Measurements from ENCODE around the gene NPAS3.

The NPAS3 gene

DNA sequence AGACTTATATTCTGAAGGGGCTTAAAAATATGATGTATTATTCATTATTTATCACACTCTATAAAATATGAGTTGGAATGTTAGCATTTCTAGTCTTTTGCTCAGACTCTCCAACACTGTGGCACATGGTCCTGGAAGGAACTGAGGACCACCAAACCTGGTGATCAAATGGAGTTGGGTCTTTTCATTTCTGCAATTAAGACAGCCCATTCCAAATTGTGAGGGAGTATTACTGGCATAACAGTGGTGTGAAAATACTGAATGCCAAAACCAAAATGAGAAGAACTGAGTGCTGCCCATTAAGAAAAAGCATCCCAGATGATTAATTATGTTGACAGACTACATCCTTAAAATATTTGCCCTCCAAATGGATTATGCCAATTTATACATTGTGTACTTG is 90.8 kb downstream of the NPAS3 start:
- TF ChIP-seq CTCF (IDR thresholded peaks at IDR 0.05; ENCODE audit: low read depth, low read length, missing control alignments): no peak
- Histone ChIP-seq H3K36me3 (replicated peaks) (no peaks in the 10 kb centered on the region), H3K27ac (no peak overlapping the region), H3K27me3 (replicated peaks) (no peaks in the 10 kb centered on the region), H3K4me3 (ENCODE audit: low read depth, low read length) (no peak overlapping the region)
- in situ Hi-C loops (cut with HindIII; ENCODE audit: low pct_ligation_motif_present, low sequenced_read_pairs): no loop called here
- no peak for DNase-seq

GRCh38 chr14:33030386-33030785 is 91.7 kb downstream of the NPAS3 start:
- in situ Hi-C loops (cut with HindIII; ENCODE audit: low pct_ligation_motif_present, low sequenced_read_pairs): no loop called here
- H3K36me3 ChIP-seq (replicated peaks): no peaks in the 10 kb centered on the region
- DNase-seq: no peak
- no peak overlapping the region for H3K4me3 ChIP-seq (ENCODE audit: low read depth, low read length)
- H3K27ac ChIP-seq: no peak overlapping the region
- TF ChIP-seq CTCF (IDR thresholded peaks at IDR 0.05; ENCODE audit: low read depth, low read length, missing control alignments): no peak
- no peaks in the 10 kb centered on the region for H3K27me3 ChIP-seq (replicated peaks)

- no peak for DNase-seq
- H3K4me3 ChIP-seq (ENCODE audit: low read depth, low read length): no peak overlapping the region
- TF ChIP-seq CTCF (IDR thresholded peaks at IDR 0.05; ENCODE audit: low read depth, low read length, missing control alignments): no peak
- H3K36me3 ChIP-seq (replicated peaks): no peaks in the 10 kb centered on the region
- in situ Hi-C loops (cut with HindIII; ENCODE audit: low pct_ligation_motif_present, low sequenced_read_pairs): no loop called here
- H3K27me3 ChIP-seq (replicated peaks): no peaks in the 10 kb centered on the region
- no peak overlapping the region for H3K27ac ChIP-seq
Measured at GRCh38 chr14:33035416-33036194, 96.9 kb downstream of the NPAS3 start.

- in situ Hi-C loops (cut with HindIII; ENCODE audit: low pct_ligation_motif_present, low sequenced_read_pairs): no loop called here
- DNase-seq: no peak
- Histone ChIP-seq H3K36me3 (replicated peaks) (no peaks in the 10 kb centered on the region), H3K4me3 (ENCODE audit: low read depth, low read length) (no peak overlapping the region), H3K27me3 (replicated peaks) (no peaks in the 10 kb centered on the region), H3K27ac (no peak overlapping the region)
- TF ChIP-seq CTCF (IDR thresholded peaks at IDR 0.05; ENCODE audit: low read depth, low read length, missing control alignments): no peak
Measured at GRCh38 chr14:33039311-33039710, 100.6 kb downstream of the NPAS3 start.

GRCh38 chr14:33040372-33041140 is 101.9 kb downstream of the NPAS3 start:
- no peak for TF ChIP-seq CTCF (IDR thresholded peaks at IDR 0.05; ENCODE audit: low read depth, low read length, missing control alignments)
- in situ Hi-C loops (cut with HindIII; ENCODE audit: low pct_ligation_motif_present, low sequenced_read_pairs): no loop called here
- H3K27me3 ChIP-seq (replicated peaks): no peaks in the 10 kb centered on the region

More at GRCh38 chr14:33040372-33041140, 101.9 kb downstream of the NPAS3 start:
- no peak overlapping the region for H3K4me3 ChIP-seq (ENCODE audit: low read depth, low read length)
- no peak for DNase-seq
- no peak overlapping the region for H3K27ac ChIP-seq
- no peaks in the 10 kb centered on the region for H3K36me3 ChIP-seq (replicated peaks)
